ENCODE measurements around the gene MICU1. TPM values are rescaled to one million over a fixed set of nuclear protein-coding genes. Genes with fewer than 3 reads are reported as not detected.

Gene MICU1
- total RNA-seq, 1 experiment from 2014 or later: 25.5 TPM

- H3K36me3 Mint-ChIP-seq (ENCODE audit: insufficient read depth, unreplicated experiment): no peaks in the 10 kb centered on the region
- TF ChIP-seq, protein P1, sequence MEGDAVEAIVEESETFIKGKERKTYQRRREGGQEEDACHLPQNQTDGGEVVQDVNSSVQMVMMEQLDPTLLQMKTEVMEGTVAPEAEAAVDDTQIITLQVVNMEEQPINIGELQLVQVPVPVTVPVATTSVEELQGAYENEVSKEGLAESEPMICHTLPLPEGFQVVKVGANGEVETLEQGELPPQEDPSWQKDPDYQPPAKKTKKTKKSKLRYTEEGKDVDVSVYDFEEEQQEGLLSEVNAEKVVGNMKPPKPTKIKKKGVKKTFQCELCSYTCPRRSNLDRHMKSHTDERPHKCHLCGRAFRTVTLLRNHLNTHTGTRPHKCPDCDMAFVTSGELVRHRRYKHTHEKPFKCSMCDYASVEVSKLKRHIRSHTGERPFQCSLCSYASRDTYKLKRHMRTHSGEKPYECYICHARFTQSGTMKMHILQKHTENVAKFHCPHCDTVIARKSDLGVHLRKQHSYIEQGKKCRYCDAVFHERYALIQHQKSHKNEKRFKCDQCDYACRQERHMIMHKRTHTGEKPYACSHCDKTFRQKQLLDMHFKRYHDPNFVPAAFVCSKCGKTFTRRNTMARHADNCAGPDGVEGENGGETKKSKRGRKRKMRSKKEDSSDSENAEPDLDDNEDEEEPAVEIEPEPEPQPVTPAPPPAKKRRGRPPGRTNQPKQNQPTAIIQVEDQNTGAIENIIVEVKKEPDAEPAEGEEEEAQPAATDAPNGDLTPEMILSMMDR (IDR thresholded peaks at IDR 0.05; ENCODE audit: unreplicated experiment): no peak
- H3K4me3 Mint-ChIP-seq (ENCODE audit: unreplicated experiment): no peak overlapping the region
- no peak for DNase-seq (ENCODE audit: unreplicated experiment)
- POLR2A ChIA-PET: interaction anchor here (1.0 kb wide), 1 partner anchor 9 kb away, joined by 4 read pairs; no protein-coding TSS in a partner anchor
- intact Hi-C loops (cut with micrococcal nuclease): no loop called here
- H3K27me3 Mint-ChIP-seq (ENCODE audit: insufficient read depth, unreplicated experiment): no peaks in the 10 kb centered on the region
- CTCF ChIA-PET: interaction anchor here (0.6 to 2.1 kb wide), 2 partner anchors 9 to 89 kb away, joined by 3 to 5 read pairs; no protein-coding TSS in a partner anchor
- no peak overlapping the region for H3K27ac Mint-ChIP-seq (ENCODE audit: low read depth, unreplicated experiment)
- no TSS peak for BruUV-seq (replicated peaks)
- no peaks in the 10 kb centered on the region for H3K4me1 Mint-ChIP-seq (ENCODE audit: insufficient read depth, unreplicated experiment)
- peaks cover 7% of the 10 kb centered on the region for H3K9me3 Mint-ChIP-seq (ENCODE audit: unreplicated experiment)
Measured at GRCh38 chr10:72659694-72660093, 33.8 kb upstream of the MICU1 start.

DNA sequence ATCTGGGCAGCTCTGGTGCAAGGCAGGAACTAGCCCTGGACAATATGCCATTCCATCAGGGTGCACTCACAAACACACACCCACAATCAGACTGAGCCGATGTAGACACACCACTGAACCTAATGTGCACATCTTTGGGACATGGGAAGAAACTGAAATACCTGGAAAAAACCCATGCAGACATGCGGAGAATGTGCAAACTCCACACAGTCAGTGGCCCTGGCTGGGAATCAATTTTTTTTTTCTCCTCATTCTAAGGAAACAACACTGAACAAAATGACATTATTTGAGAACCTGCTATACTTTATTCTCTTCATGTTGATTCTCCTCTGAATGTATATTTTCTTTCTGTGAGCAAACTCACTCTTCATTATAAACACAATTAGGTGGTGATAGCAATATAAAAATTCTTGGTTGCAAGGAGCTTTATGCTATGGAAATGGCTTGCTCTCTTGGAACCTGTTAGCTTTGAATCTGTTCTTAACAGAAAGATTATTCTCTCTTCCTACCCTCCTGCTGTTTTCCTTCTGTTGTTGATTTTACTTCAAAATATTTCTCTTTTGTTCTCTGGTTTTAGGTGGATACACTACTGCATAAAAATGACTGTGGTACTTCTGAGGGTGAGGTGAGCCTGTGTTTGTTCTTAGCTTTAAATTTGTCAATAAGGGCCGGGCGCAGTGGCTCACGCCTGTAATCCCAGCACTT, 33.0 kb upstream of the MICU1 start:
- POLR2A ChIA-PET: interaction anchor here (0.9 to 1.0 kb wide), 2 partner anchors 9 to 14 kb away, joined by 3 read pairs; no protein-coding TSS in a partner anchor
- Mint-ChIP-seq H3K4me3 (ENCODE audit: unreplicated experiment) (no peak overlapping the region), H3K27ac (ENCODE audit: low read depth, unreplicated experiment) (no peak overlapping the region), H3K4me1 (ENCODE audit: insufficient read depth, unreplicated experiment) (no peaks in the 10 kb centered on the region), H3K36me3 (ENCODE audit: insufficient read depth, unreplicated experiment) (no peaks in the 10 kb centered on the region), H3K9me3 (ENCODE audit: unreplicated experiment) (peaks cover 7% of the 10 kb centered on the region), H3K27me3 (ENCODE audit: insufficient read depth, unreplicated experiment) (no peaks in the 10 kb centered on the region)
- intact Hi-C loops (cut with micrococcal nuclease): no loop called here
- BruUV-seq (replicated peaks): no TSS peak
- TF ChIP-seq, protein P1 (IDR thresholded peaks at IDR 0.05; ENCODE audit: unreplicated experiment): no peak
- CTCF ChIA-PET: interaction anchor here (0.7 to 2.1 kb wide), 2 partner anchors 10 to 693 kb away, joined by 3 to 5 read pairs; no protein-coding TSS in a partner anchor
- DNase-seq (ENCODE audit: unreplicated experiment): no peak

DNA sequence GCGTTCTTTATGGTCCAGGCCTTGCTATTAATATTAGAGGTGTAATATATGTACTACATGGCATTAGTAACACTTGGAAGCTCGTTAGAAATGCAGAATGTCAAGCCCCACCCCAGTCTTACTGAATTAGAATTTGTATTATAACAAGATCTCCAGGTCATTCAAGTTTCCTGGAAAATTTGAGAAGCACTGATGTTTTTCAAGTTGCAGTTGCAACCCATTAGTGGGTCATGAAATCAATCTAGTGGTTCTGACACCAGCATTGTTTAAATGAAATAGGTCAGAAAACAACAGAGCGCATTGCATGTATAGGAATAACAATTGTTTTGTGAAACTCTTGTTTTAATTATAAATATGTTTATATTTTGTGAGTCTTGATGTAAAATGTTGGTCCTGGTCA, 28.8 kb upstream of the MICU1 start:
- Mint-ChIP-seq H3K36me3 (ENCODE audit: insufficient read depth, unreplicated experiment) (no peaks in the 10 kb centered on the region), H3K4me1 (ENCODE audit: insufficient read depth, unreplicated experiment) (no peaks in the 10 kb centered on the region), H3K27me3 (ENCODE audit: insufficient read depth, unreplicated experiment) (no peaks in the 10 kb centered on the region), H3K4me3 (ENCODE audit: unreplicated experiment) (no peak overlapping the region), H3K9me3 (ENCODE audit: unreplicated experiment) (no peaks in the 10 kb centered on the region), H3K27ac (ENCODE audit: low read depth, unreplicated experiment) (no peak overlapping the region)
- intact Hi-C loops (cut with micrococcal nuclease): no loop called here
- ChIA-PET POLR2A (interaction anchor here (0.5 kb wide), 1 partner anchor 42 kb away, joined by 3 read pairs; no protein-coding TSS in a partner anchor), CTCF (no interaction called here)
- TF ChIP-seq, protein P1 (IDR thresholded peaks at IDR 0.05; ENCODE audit: unreplicated experiment): no peak
- DNase-seq (ENCODE audit: unreplicated experiment): no peak
- BruUV-seq (replicated peaks): no TSS peak

GRCh38 chr10:72653383-72654096, 27.7 kb upstream of the MICU1 start:
- no peak overlapping the region for H3K4me3 Mint-ChIP-seq (ENCODE audit: unreplicated experiment)
- no peaks in the 10 kb centered on the region for H3K9me3 Mint-ChIP-seq (ENCODE audit: unreplicated experiment)
- ChIA-PET CTCF (no interaction called here), POLR2A (interaction anchor here (0.8 to 1.0 kb wide), 2 partner anchors 11 to 14 kb away, joined by 3 read pairs; no protein-coding TSS in a partner anchor)
- no peak for DNase-seq (ENCODE audit: unreplicated experiment)
- H3K36me3 Mint-ChIP-seq (ENCODE audit: insufficient read depth, unreplicated experiment): no peaks in the 10 kb centered on the region
- no peaks in the 10 kb centered on the region for H3K27me3 Mint-ChIP-seq (ENCODE audit: insufficient read depth, unreplicated experiment)
- no TSS peak for BruUV-seq (replicated peaks)
- H3K27ac Mint-ChIP-seq (ENCODE audit: low read depth, unreplicated experiment): no peak overlapping the region
- H3K4me1 Mint-ChIP-seq (ENCODE audit: insufficient read depth, unreplicated experiment): no peaks in the 10 kb centered on the region
- intact Hi-C loops (cut with micrococcal nuclease): no loop called here
- TF ChIP-seq, protein P1 (IDR thresholded peaks at IDR 0.05; ENCODE audit: unreplicated experiment): no peak

Data from MCF 10A (cell line).